Upper lobe of left lung (tissue), 6 donors: ENCODE measurements around the gene SLCO1A2. TPM values are rescaled to one million over a fixed set of nuclear protein-coding genes. Genes with fewer than 3 reads are reported as not detected.
"Not testable (repeated sequence)": the region's sequence is repeated elsewhere in the genome, so short reads cannot be mapped to it uniquely, and the experiment has no call there.

Experiments used
- ATAC-seq, 2 donors: fragments of 200-7000 bp; cut with Tn5 transposase; one replicate each; pipeline ENCODE4 v1.9.1; 2022; ENCODE audit warnings: mild to moderate bottlenecking in 2 of 2, moderate library complexity in 2 of 2; ENCODE audit not compliant: low FRiP score in 2 of 2
- DNase-seq, 2 donors: peaks; one replicate each; pipeline ENCODE4 v3.0.0-alpha.2; 2019 to 2020
- H3K27ac ChIP-seq, 4 donors: fragments of 200-600 bp; sonication (generic); one replicate each; pipeline ENCODE4 v1.5.1; 2016 to 2019
- H3K27me3 ChIP-seq, 4 donors: fragments of 200-600 bp; sonication (generic); one replicate each; pipeline ENCODE4 v1.5.1; 2017 to 2019
- H3K36me3 ChIP-seq, 4 donors: fragments of 200-600 bp; sonication (generic); one replicate each; pipeline ENCODE4 v1.5.1; 2016 to 2019
- H3K4me1 ChIP-seq, 4 donors: fragments of 200-600 bp; sonication (generic); one replicate each; pipeline ENCODE4 v1.5.1; 2018 to 2019
- H3K4me3 ChIP-seq, 4 donors: fragments of 200-600 bp; sonication (generic); one replicate each; pipeline ENCODE4 v1.5.1; 2017 to 2019; ENCODE audit warnings: mild to moderate bottlenecking in 2 of 4, moderate library complexity in 1 of 4
- H3K9me3 ChIP-seq, 4 donors: fragments of 200-600 bp; sonication (generic); one replicate each; pipeline ENCODE4 v1.5.1; 2018 to 2019
- EP300 ChIP-seq, 4 donors: sonication (generic); formaldehyde crosslinking; IDR thresholded peaks; one replicate each; pipeline ENCODE4 v1.5.1; 2017; ENCODE audit warnings: antibody characterized with exemption in 4 of 4, control low read depth in 2 of 4
- POLR2A ChIP-seq, 4 donors: fragments of 450-650 bp; IDR thresholded peaks; one replicate each; pipeline ENCODE4 v1.5.1; 2016 to 2017; ENCODE audit warnings: antibody characterized with exemption in 4 of 4, mild to moderate bottlenecking in 2 of 4
- POLR2AphosphoS5 ChIP-seq, 2 donors: sonication (generic); formaldehyde crosslinking; IDR thresholded peaks; one replicate each; pipeline ENCODE4 v1.5.1; 2017; ENCODE audit warnings: antibody characterized with exemption in 2 of 2
- WGBS, 2 donors: methylation state at CpG; one replicate each; pipeline ENCODE4 v1.1.5; 2017 to 2018; 5-methylcytosine and 5-hydroxymethylcytosine counted together
- total RNA-seq, 6 donors: library from RNA; depleted of rRNA in 4 of 6; stranded (reverse); fragments of >200 nt in 4 of 6; gene quantifications; one replicate each; pipeline versions ENCODE4 v1.1.0 to v1.2.1, GENCODE V29; 2016 to 2021
- TF ChIP-seq, protein P1 (sequence below), 6 experiments: fragments of 450-650 bp in 4 of 6; fragments of 200-600 bp in 2 of 6; sonication (generic) in 2 of 6; IDR thresholded peaks; one replicate each; pipeline ENCODE4 v1.5.1; 2016 to 2019; ENCODE audit warnings: antibody characterized with exemption in 6 of 6
- donor health status: DM: no; HTN: no; CAD: no; lungs with moderate emphysema.
- donor health status: DM: no; HTN: yes; CAD: no; lungs with severe emphysema.

The SLCO1A2 gene
- total RNA-seq: 10 to 100 TPM in 1 of 6 donors, 1 to 10 TPM in 4, under 1 TPM in 1; 0.22 to 11.7 (median 3.1) TPM

- 46% methylated on average over 3 of the region's 3 CpGs for WGBS, 2 donors
- peaks cover 0 to 5% (median 0%) of the 10 kb centered on the region in 4 donors for H3K4me1 ChIP-seq
- H3K4me3 ChIP-seq: peak within 1 kb of the TSS in 2 of 4 donors; percentile 7 to 18
- ATAC-seq: no peak
- peaks cover 0 to 5% (median 0%) of the 10 kb centered on the region in 4 donors for H3K9me3 ChIP-seq
- no peaks in the 10 kb centered on the region for H3K36me3 ChIP-seq
- no peak for DNase-seq
- no peak for TF ChIP-seq POLR2A (IDR thresholded peaks at IDR 0.05)
- H3K27ac ChIP-seq: no peak within 1 kb of the TSS
- no peaks in the 10 kb centered on the region for H3K27me3 ChIP-seq
Observed at GRCh38 chr12:21334771-21335325, at the start of gene SLCO1A2. Gene SLCO1A2, minus strand, starts transcription at chr12:21334917. Its CDS starts 270 bp downstream, at chr12:21334647.

- Histone ChIP-seq H3K27ac (no peak overlapping the region), H3K4me3 (no peak overlapping the region), H3K9me3 (no peaks in the 10 kb centered on the region), H3K27me3 (no peaks in the 10 kb centered on the region), H3K36me3 (no peaks in the 10 kb centered on the region), H3K4me1 (no peaks in the 10 kb centered on the region)
- WGBS, 2 donors: 74 to 77% methylated on average over 2 of the region's 2 CpGs
- DNase-seq: no peak
- TF ChIP-seq POLR2A (IDR thresholded peaks at IDR 0.05): no peak
- TF ChIP-seq EP300 (IDR thresholded peaks at IDR 0.05): no peak
- TF ChIP-seq, protein P1, sequence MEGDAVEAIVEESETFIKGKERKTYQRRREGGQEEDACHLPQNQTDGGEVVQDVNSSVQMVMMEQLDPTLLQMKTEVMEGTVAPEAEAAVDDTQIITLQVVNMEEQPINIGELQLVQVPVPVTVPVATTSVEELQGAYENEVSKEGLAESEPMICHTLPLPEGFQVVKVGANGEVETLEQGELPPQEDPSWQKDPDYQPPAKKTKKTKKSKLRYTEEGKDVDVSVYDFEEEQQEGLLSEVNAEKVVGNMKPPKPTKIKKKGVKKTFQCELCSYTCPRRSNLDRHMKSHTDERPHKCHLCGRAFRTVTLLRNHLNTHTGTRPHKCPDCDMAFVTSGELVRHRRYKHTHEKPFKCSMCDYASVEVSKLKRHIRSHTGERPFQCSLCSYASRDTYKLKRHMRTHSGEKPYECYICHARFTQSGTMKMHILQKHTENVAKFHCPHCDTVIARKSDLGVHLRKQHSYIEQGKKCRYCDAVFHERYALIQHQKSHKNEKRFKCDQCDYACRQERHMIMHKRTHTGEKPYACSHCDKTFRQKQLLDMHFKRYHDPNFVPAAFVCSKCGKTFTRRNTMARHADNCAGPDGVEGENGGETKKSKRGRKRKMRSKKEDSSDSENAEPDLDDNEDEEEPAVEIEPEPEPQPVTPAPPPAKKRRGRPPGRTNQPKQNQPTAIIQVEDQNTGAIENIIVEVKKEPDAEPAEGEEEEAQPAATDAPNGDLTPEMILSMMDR (IDR thresholded peaks at IDR 0.05): no peak
- TF ChIP-seq POLR2AphosphoS5 (IDR thresholded peaks at IDR 0.05): no peak
- no peak for ATAC-seq
Observed at GRCh38 chr12:21384261-21384660, 49.5 kb upstream of the SLCO1A2 start.

DNA sequence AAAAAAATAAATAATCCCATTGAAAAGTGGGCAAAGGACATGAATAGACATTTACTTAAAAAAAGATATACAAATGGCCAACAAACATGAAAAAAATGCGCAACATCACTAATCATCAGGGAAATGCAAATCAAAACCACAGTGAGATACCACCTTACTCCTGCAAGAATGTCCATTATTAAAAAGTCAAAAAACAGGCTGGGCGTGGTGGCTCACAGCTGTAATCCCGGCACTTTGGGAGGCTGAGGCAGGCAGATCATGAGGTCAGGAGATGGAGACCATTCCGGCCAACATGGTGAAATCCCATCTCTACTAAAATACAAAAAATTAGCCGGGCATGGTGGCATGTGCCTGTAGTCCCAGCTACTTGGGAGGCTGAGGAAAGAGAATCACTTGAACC lies 46.6 kb upstream of the SLCO1A2 start:
- not testable (repeated sequence) for H3K9me3 ChIP-seq, H3K4me1 ChIP-seq, H3K36me3 ChIP-seq, H3K27ac ChIP-seq, H3K27me3 ChIP-seq, ATAC-seq, H3K4me3 ChIP-seq, DNase-seq
- WGBS, 2 donors: 84 to 96% methylated on average over 5 of the region's 5 CpGs

DNA sequence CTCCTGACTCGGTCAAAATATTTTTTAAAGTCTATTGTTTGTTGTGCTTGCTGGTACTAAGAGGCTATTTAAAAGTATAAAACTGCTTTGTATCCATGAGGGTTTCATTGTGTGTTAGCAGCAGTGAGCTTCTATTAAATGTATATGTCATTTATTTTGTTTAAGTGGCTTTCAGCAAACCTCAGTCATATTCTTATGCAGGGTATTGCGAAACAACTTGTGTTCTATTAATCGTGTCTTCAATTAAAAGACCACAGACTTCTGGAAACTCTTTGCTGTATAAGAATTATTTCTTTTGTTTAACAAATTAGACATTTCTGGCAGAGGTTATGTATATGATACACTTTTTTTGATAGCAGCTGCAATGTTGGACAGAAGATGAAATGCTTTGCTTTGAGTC lies 44.5 kb upstream of the SLCO1A2 start:
- Histone ChIP-seq H3K4me1 (no peaks in the 10 kb centered on the region), H3K9me3 (no peaks in the 10 kb centered on the region), H3K27me3 (no peaks in the 10 kb centered on the region), H3K4me3 (no peak overlapping the region), H3K36me3 (no peaks in the 10 kb centered on the region), H3K27ac (no peak overlapping the region)
- no peak for ATAC-seq
- 82 to 83% methylated on average over 3 of the region's 3 CpGs for WGBS, 2 donors
- DNase-seq: no peak
- TF ChIP-seq EP300 (IDR thresholded peaks at IDR 0.05) (no peak), POLR2A (IDR thresholded peaks at IDR 0.05) (no peak), POLR2AphosphoS5 (IDR thresholded peaks at IDR 0.05) (no peak)
- TF ChIP-seq, protein P1 (IDR thresholded peaks at IDR 0.05): no peak

DNA sequence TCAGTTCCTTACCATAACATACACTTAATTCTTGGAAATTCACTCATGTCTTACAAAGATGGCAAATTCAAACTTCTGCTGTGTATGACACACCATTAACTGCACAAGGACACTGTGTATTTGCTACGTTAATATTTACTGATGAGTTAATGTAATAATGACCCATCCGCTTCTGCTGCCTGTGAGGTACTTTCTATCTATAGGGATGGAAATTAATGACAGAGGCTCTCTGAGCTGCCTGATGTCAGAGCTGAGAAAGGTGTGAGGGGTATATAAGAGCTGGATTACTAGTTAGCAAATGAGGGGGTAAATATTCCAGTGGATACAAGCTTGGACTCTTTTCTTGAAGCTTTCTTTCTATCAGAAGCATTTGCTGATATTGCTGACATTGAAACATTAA lies 37.9 kb upstream of the SLCO1A2 start, which contains the start of gene IAPP:
Gene IAPP (plus strand): TSS at position 301 of the 400 bp plus-strand sequence. CDS start 450 bp downstream, outside the sequence.
- Histone ChIP-seq H3K27ac (no peak within 1 kb of the TSS), H3K4me1 (no peaks in the 10 kb centered on the region), H3K4me3 (no peak within 1 kb of the TSS), H3K36me3 (no peaks in the 10 kb centered on the region), H3K27me3 (no peaks in the 10 kb centered on the region), H3K9me3 (no peaks in the 10 kb centered on the region)
- WGBS, 2 donors: 60 to 79% methylated on average over 2 of the region's 2 CpGs
- ATAC-seq (no peak), DNase-seq (no peak)
- TF ChIP-seq POLR2AphosphoS5 (IDR thresholded peaks at IDR 0.05): no peak
- TF ChIP-seq EP300 (IDR thresholded peaks at IDR 0.05): no peak

DNA sequence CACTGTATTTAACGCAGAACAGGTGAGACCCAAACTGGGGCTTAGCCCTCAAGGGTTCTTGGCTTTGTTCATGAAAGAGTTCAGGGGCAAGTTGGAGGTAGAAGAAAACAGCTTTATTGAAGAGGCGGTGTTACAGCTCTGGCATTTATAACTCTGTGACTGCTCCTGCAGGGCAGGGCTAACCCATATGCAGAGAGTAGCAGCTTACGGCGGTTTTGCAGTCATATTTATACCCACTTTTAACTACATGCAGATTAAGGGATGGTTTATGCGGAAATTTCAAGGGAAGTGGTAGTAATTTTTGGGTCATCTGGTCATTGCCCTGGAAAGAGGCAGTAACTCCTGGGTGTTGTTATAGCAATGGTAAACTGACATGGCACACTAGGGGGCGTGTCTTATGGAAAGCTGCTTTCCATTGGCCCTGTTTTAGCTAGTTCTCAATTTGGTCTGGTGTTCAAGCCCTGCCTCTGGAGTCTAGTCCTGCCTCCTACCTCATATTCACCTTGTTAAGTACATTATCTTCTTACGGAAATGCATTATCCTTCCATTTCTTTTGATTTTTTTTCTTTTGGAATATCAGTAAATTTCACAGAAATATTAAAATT lies 36.2 kb upstream of the SLCO1A2 start:
- DNase-seq (no peak), ATAC-seq (no peak)
- TF ChIP-seq EP300 (IDR thresholded peaks at IDR 0.05) (no peak), POLR2A (IDR thresholded peaks at IDR 0.05) (no peak), POLR2AphosphoS5 (IDR thresholded peaks at IDR 0.05) (no peak)
- TF ChIP-seq, protein P1 (IDR thresholded peaks at IDR 0.05): no peak
- Histone ChIP-seq H3K27me3 (no peaks in the 10 kb centered on the region), H3K4me1 (no peaks in the 10 kb centered on the region), H3K9me3 (no peaks in the 10 kb centered on the region), H3K4me3 (no peak overlapping the region), H3K36me3 (no peaks in the 10 kb centered on the region), H3K27ac (no peak overlapping the region)
- 86% methylated on average over 7 of the region's 7 CpGs for WGBS, 2 donors
